Fibroblast of lung (primary cell): ENCODE results near the gene CD1E.

Source experiments
- CTCF ChIP-seq, 2 donors: IDR thresholded peaks in 1 of 2; conservative IDR thresholded peaks in 1 of 2; 1 replicate in 1 of 2; 2 replicates in 1 of 2; pipeline ENCODE4 v1.5.1; 2011 to 2012; ENCODE audit warnings: low read length in 2 of 2, control low read depth in 1 of 2, inconsistent platforms in 1 of 2, low read depth in 1 of 2, mild to moderate bottlenecking in 1 of 2
- EZH2 ChIP-seq: IDR thresholded peaks from 2 replicates; pipeline ENCODE4 v1.5.1; 2012; ENCODE audit warnings: low read length, control low read depth, mild to moderate bottlenecking; ENCODE audit errors: missing control alignments

- TF ChIP-seq CTCF (conservative IDR thresholded peaks at IDR 0.05 in 1 of 2, IDR thresholded peaks at IDR 0.05 in 1 of 2; ENCODE audit: low read depth in 1 of 2, low read length in 2 of 2) = no peak
- no peak for TF ChIP-seq EZH2
These were observed 561 bp downstream of the CD1E start for GRCh38 chr1:158354255-158354654.
